ENCODE data around the gene SLC24A1.

The SLC24A1 gene

GRCh38 chr15:65638681-65639089 lies 16.9 kb downstream of the SLC24A1 start (continued):
- TF ChIP-seq, protein P1, sequence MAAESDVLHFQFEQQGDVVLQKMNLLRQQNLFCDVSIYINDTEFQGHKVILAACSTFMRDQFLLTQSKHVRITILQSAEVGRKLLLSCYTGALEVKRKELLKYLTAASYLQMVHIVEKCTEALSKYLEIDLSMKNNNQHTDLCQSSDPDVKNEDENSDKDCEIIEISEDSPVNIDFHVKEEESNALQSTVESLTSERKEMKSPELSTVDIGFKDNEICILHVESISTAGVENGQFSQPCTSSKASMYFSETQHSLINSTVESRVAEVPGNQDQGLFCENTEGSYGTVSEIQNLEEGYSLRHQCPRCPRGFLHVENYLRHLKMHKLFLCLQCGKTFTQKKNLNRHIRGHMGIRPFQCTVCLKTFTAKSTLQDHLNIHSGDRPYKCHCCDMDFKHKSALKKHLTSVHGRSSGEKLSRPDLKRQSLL (tag by site-specific recombination; IDR thresholded peaks at IDR 0.05) = no peak
- no peak for TF ChIP-seq ZNF76 (tag by site-specific recombination; IDR thresholded peaks at IDR 0.05; ENCODE audit: borderline replicate concordance, low read depth)
- peak; percentile 66; the same call in 1 of the 2 replicates for TF ChIP-seq ZEB2 (tag by site-specific recombination; IDR thresholded peaks at IDR 0.05)
- no peak for TF ChIP-seq ZNF19 (tag by site-specific recombination; IDR thresholded peaks at IDR 0.05; ENCODE audit: low read depth)
- no peak for TF ChIP-seq ZNF354C (tag by site-specific recombination; IDR thresholded peaks at IDR 0.05; ENCODE audit: borderline replicate concordance, low read depth)
- 0 out of 2 replicates have a peak, but pooled peaks have one; percentile 24 for TF ChIP-seq MZF1 (tag by site-specific recombination; IDR thresholded peaks at IDR 0.05; ENCODE audit: borderline replicate concordance)
- peak; percentile 41; the same call in 1 of the 2 replicates for TF ChIP-seq ZNF24 (tag by site-specific recombination; IDR thresholded peaks at IDR 0.05)
- no peak for TF ChIP-seq ZFP69B (tag by site-specific recombination; IDR thresholded peaks at IDR 0.05)
- peak; percentile 34; the same call in 1 of the 2 replicates for TF ChIP-seq KLF8 (tag by site-specific recombination; IDR thresholded peaks at IDR 0.05)
- TF ChIP-seq PRDM1 (tag by site-specific recombination; IDR thresholded peaks at IDR 0.05) = no peak
- TF ChIP-seq, protein P2, sequence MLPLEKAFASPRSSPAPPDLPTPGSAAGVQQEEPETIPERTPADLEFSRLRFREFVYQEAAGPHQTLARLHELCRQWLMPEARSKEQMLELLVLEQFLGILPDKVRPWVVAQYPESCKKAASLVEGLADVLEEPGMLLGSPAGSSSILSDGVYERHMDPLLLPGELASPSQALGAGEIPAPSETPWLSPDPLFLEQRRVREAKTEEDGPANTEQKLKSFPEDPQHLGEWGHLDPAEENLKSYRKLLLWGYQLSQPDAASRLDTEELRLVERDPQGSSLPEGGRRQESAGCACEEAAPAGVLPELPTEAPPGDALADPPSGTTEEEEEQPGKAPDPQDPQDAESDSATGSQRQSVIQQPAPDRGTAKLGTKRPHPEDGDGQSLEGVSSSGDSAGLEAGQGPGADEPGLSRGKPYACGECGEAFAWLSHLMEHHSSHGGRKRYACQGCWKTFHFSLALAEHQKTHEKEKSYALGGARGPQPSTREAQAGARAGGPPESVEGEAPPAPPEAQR (tag by site-specific recombination; IDR thresholded peaks at IDR 0.05) = no peak
- no peak for TF ChIP-seq YY1 (tag by site-specific recombination; IDR thresholded peaks at IDR 0.05)
- no peak for TF ChIP-seq ZNF362 (tag by site-specific recombination; IDR thresholded peaks at IDR 0.05)
- no peak for TF ChIP-seq TCF7L2 (IDR thresholded peaks at IDR 0.05; ENCODE audit: borderline replicate concordance, low read depth, low read length)
- no peak for TF ChIP-seq SCRT2 (tag by site-specific recombination; IDR thresholded peaks at IDR 0.05)
- TF ChIP-seq ZNF514 (tag by site-specific recombination; IDR thresholded peaks at IDR 0.05) = no peak
- TF ChIP-seq ZNF366 (tag by site-specific recombination; conservative IDR thresholded peaks at IDR 0.05) = peak; percentile 98
- no peak for TF ChIP-seq ZFP41 (tag by site-specific recombination; IDR thresholded peaks at IDR 0.05; ENCODE audit: borderline replicate concordance)
- TF ChIP-seq ZXDB (tag by site-specific recombination; IDR thresholded peaks at IDR 0.05) = no peak
- TF ChIP-seq, protein P3, sequence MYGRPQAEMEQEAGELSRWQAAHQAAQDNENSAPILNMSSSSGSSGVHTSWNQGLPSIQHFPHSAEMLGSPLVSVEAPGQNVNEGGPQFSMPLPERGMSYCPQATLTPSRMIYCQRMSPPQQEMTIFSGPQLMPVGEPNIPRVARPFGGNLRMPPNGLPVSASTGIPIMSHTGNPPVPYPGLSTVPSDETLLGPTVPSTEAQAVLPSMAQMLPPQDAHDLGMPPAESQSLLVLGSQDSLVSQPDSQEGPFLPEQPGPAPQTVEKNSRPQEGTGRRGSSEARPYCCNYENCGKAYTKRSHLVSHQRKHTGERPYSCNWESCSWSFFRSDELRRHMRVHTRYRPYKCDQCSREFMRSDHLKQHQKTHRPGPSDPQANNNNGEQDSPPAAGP (tag by site-specific recombination; IDR thresholded peaks at IDR 0.05) = no peak
- no peak for TF ChIP-seq REST (tag by site-specific recombination; IDR thresholded peaks at IDR 0.05)
- no peak for TF ChIP-seq ZNF112 (tag by site-specific recombination; IDR thresholded peaks at IDR 0.05)
- TF ChIP-seq ZNF621 (tag by site-specific recombination; IDR thresholded peaks at IDR 0.05) = no peak
- 0 out of 2 replicates have a peak, but pooled peaks have one; percentile 33 for TF ChIP-seq ZBTB1 (tag by site-specific recombination; IDR thresholded peaks at IDR 0.05)
- no peak for TF ChIP-seq ZNF510 (tag by site-specific recombination; IDR thresholded peaks at IDR 0.05; ENCODE audit: insufficient replicate concordance)
- no peak for TF ChIP-seq ZNF169 (tag by site-specific recombination; IDR thresholded peaks at IDR 0.05)
- TF ChIP-seq ZFP37 (tag by site-specific recombination; IDR thresholded peaks at IDR 0.05) = no peak
- TF ChIP-seq ZNF133 (tag by site-specific recombination; IDR thresholded peaks at IDR 0.05) = no peak
- no peak for TF ChIP-seq MYNN (tag by site-specific recombination; IDR thresholded peaks at IDR 0.05; ENCODE audit: borderline replicate concordance)
- TF ChIP-seq ZNF654 (tag by site-specific recombination; IDR thresholded peaks at IDR 0.05; ENCODE audit: low read depth) = peak; percentile 99
